C4-2B (cell line): Measurements from ENCODE around the gene CCIN.

ENCODE experiments used
- ZFX ChIP-seq: fragments of 450-650 bp; IDR thresholded peaks from 2 replicates; pipeline ENCODE4 v1.6.1; 2017
- TF ChIP-seq, protein P1 (sequence below): fragments of 450-650 bp; conservative IDR thresholded peaks from 2 replicates; pipeline ENCODE4 v1.5.1; 2017; ENCODE audit warnings: mild to moderate bottlenecking

DNA sequence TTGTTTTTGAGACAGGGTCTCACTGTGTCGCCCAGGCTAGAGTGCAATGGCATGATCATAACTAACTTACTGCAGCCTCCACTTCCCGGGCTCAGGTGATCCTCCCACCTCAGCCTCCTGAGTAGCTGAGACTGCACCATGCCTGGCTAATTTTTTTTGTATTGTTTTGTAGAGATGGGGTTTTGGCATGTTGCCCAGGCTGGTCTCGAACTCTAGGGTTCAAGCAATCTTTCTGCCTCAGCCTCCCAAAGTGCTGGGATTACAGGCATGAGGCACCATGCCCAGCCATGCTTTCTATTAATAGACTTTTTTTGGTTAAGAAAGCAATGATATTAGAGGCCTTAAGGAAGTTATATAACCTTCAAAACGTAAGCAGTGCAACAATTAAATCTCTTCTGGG lies 44.8 kb downstream of the CCIN start:
- TF ChIP-seq, protein P1, sequence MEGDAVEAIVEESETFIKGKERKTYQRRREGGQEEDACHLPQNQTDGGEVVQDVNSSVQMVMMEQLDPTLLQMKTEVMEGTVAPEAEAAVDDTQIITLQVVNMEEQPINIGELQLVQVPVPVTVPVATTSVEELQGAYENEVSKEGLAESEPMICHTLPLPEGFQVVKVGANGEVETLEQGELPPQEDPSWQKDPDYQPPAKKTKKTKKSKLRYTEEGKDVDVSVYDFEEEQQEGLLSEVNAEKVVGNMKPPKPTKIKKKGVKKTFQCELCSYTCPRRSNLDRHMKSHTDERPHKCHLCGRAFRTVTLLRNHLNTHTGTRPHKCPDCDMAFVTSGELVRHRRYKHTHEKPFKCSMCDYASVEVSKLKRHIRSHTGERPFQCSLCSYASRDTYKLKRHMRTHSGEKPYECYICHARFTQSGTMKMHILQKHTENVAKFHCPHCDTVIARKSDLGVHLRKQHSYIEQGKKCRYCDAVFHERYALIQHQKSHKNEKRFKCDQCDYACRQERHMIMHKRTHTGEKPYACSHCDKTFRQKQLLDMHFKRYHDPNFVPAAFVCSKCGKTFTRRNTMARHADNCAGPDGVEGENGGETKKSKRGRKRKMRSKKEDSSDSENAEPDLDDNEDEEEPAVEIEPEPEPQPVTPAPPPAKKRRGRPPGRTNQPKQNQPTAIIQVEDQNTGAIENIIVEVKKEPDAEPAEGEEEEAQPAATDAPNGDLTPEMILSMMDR = no peak
- no peak for TF ChIP-seq ZFX
